GM21390 (cell line): ENCODE measurements around the gene FAM110C.
A peak's percentile ranks its signal among the peaks of the same experiment; 100 is the strongest.
"Not testable (repeated sequence)": the region's sequence is repeated elsewhere in the genome, so short reads cannot be mapped to it uniquely, and the experiment has no call there.

Experiments
- ATAC-seq: cut with Tn5 transposase; IDR thresholded peaks from one replicate; pipeline ENCODE4 v1.9.1; 2021; ENCODE audit not compliant: unreplicated experiment

The FAM110C gene

DNA sequence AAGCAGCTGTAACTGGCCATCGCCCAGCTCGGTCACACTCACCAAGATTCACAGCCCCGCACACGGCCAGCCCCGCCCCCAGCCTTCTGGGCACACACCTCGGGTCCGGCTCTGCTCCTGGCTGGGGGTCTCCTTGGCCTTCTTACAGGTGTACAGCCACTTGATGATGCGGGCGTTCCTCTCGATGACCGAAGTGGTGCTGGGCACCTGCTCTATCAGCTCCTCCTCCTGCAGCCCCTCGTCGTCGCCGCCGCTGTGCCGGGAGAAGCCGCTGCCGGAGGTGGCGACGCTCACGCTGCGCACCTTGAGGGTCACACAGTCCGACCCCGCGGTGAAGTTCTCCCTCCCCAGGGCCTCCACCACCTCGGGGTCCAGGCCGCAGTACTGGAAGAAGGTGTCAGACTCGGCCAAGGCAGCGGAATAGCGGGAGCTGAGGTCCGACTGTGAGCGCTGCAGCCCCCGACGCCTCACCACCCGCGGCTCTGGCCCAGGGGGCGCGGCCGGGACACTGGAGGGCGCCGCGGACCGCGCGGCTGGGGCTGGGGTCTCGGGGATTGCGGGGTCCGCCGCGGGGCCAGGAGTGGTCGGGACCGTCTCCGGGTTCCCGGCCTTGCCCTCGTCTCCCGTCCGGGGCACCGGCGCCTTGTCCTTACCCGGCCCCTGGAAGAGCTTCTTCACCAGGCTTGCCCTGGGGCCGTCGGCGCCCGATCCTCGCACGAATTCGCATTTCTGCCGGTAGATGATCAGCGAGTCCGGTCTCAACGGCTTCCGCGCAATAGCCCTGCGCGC is 769 bp downstream of the FAM110C start:
- no peak for ATAC-seq

DNA sequence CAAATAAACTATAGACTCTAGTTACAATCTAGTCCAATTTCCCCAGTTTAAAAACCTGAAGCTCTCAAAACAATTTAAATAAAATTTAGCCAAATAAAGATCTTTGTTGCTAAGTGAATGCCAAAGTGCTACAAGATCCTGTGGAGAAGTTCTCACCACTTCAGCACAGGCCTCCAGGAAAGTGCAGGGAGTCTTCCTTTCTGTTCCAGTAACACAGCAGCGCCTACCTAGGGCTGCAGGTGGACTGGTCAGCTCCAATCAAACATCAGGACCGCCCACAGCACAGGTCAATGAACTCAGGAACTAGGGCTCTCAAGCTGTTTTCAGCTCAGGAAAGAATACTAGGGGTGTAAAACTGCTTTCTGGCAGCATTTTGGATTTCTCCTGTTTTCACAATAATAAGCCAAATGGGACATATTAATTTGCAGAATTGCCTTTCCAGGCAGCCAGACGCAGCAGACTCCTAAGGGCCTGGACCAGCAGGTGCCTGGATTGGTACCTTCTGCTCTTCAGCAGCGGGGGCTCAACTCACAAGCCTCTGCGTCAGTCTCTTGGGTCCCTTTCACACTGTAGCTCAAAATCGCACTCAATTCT is 1.5 kb downstream of the FAM110C start:
- ATAC-seq: no peak

DNA sequence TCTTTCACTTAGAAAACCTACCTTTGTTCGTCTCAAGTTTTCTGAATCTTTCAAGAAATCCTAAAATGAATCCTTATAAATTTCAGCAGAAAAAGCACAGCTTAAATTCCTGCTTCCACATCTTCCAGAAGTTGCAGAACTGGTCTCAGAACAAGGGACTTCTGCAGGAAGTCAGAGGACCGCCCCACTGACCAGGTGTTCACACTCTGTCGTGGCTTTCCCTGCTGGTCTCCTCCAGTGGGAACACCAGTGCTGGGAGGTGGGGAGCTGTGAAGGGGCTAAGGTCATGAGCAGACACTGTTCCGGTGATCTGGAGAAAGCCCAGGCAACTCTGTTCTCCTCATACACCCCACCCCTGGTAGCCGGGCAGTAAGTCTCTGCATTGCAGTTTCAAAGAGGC is 3.5 kb downstream of the FAM110C start:
- no peak for ATAC-seq

DNA sequence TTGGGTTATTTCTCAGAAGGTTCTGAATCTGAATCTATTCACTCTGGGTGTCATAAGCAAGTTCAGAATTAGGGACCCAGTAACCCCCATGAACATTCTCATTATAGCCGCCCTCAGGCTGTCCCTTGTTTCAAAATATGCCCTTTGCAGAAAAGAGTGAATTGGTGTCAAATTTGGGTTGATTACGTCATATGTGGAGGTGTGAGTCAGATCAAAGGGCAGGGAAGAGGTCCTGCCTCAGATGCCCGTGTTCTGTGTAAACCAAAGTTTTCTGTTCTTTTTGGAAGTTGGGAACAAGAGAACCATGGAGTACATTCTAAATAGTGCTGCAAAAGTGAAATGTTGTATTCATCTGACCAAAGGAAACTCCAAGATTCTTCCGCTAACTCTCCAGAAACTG is 5.8 kb downstream of the FAM110C start:
- no peak for ATAC-seq

DNA sequence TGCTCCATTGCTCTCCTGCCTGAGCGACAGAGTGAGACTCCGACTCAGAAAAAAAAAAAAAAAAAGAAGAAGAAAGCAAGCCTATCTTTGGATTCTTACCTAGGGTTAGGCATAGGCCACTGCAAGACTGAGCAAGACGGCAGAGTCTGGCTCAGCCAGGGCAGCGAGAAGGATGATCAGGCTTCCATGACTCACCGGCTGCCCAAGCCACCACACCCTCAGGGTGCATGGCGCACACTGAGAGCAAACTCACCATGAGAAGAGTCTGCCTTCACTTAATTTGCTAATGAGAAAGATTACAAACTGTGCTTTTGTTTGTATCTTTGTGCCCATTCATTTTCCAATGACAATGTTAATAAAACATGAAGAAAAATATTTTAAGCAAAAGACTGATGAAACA is 8.2 kb downstream of the FAM110C start:
- no peak for ATAC-seq

DNA sequence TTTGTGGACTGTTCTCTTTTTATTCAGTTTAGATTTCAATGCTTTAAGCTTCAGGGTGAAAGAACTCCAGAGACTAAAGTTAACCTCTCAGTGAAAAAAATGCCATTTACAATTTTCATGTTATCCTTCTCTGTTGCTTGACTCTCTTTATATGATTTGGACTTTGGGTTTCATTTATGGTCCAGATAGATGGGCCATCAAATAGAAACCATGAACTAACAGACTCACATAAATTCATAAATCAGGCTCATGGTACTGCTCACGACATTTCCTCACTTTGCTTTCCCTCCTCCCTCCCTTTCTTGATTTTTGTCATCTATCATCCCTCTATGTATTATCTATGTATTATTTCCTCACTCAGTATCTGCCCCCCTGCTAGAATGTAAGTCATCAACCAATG is 10.0 kb downstream of the FAM110C start:
- ATAC-seq: no peak

DNA sequence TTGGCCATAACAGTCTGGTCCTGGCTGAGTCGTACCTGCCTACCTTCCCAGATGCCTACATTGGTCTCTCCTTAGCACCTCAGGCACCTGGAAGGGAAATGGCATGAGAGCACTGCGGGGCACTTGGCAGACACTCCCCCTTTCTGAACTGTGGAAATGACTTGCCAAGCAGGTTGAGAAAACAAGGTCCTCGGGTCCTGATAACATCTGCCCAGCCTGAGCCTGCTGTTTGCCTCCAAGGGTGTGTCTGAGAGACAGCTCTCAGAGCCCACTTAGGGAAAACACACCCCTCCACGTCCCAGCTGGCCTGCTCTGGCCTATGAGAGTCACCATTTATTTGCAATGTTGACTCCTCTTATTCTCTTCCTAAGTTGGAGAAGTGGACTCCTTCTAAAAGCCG is 10.5 kb downstream of the FAM110C start:
- no peak for ATAC-seq

DNA sequence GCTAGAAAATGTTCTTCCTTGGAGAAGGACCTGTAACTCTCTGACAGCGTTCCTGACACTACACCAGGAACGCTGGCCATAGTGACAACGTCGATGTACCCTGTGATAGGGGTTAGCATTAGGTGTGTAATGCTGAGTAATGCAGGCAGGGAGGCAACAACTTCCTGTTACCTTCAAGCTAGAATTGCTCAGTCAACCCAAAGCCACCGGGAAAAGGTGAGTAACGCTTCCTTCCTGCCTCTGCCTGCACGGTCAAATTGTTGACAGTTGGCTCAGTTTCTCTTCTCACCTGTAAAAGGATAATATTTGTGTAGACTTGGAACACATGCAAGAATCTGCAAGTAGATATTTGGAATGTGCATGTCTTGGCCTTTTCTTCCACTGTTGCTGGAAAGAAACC is 12.7 kb downstream of the FAM110C start:
- no peak for ATAC-seq

DNA sequence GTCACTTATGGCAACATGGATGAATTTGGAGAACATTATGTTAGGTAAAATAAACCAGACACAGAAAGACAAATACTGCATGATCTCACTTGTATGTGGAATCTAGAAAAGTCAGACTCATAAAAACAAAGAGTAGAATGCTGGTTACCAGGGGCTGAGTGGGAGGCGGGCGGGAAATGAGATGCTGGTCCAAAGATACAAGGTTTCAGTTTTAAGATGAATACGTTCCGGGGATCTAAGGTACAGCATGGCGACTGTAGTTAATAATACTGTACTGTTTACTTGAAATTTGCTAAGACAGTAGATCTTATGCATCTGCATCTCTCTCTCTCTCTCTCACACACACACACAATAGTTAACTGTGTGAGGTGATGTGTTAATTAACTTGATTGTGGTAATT is 14.2 kb downstream of the FAM110C start:
- no peak for ATAC-seq

DNA sequence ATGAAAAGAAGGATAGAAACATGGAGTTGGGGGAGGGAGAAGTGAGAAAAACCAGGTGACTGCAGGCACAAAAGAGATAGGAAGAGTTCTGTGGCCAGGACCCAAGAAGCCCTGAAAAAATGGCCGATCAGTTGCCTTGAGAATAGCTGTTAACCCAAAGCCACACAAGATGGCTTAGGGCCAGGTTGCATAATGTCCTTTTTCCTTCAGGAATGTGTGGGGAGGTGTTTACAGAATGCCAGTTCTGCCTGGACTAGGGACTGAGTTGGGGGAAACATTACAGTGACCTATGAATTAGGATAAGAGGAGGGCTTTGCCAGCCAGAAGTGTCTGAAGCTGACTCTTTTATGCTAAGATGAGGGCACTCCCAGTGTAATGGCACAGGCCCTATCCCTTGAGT is 17.1 kb downstream of the FAM110C start:
- no peak for ATAC-seq

DNA sequence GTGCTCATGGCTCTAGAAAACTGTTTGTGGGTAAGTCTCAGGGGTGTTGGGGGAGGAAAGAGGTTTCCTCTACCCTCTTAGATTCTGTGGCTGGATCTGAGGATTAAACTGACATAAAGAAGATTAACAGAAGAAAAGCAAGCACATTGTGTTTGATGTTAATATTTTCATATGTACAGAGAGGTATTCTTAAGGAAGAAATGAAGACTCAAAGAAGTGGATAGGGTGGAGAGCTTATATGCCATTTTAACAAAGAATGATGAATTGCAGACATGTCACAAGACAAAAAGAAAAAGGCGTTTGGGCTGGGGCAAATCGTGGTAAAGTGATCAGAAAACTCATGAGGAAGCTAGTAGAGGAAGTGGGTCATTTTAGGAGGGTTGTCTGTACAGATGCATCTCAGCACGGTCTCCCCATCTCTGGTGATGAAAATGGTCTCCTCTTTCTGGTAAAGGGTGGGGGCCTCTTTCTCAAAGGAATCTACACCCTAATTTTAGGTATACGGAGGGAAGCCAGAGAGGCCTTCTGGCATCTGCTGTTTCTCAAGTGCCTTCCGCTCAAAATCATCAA is 17.8 kb downstream of the FAM110C start:
- no peak for ATAC-seq

DNA sequence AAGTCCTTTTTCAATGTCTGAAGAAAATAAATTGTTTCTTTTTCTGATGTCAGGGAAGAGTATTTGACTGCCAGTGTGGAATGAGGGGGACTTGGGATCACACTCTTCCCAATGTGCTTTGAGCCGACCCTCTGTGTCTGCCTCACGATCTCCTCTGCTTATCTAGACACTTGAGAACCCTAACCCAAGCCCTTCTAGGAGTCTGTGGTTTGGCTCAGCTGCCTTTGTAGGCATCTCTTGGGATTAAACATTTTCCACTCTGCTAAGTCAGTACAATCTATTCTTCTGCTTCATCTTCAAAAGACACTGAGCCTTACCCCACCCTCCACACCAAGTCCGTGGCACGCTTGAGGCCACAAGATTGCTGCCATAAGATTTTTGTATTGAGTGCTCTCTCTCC is 19.4 kb downstream of the FAM110C start:
- ATAC-seq: no peak

DNA sequence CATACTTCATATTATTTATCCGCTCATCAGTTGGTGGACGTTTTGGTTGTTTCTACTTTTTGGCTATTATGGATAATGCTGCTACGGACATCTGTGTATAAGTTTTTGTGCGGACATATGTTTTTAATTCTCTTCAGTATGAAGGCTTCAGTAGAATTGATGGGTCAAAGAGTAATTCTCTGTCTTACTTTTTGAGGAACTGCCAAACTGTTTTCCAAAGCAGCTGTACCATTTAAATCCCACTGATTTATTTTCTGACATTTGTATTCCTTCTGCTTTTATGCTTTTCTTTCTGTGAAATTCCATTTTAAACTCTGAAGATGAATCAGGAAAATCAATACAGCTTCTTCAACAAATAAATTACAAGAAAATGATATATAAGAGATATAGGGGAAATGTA is 20.8 kb downstream of the FAM110C start:
- no peak for ATAC-seq

DNA sequence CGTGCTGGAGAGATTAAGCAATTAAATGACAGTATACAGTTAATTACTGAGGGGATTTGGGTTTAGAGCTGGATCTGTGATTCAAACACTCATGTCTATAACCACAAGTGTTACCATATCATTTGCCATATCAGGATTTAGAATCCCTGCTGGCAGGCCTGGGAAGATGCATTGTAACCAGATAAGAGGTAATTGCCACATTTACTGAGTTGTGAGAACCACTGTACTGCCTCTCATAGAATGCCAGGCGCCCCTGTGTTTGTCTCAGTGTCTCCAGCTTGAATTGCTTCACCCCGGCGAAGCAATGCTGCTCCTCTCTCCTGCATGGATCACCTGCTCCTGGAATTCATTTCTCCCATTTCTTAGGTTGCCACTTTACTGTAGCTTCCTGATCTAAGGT is 21.7 kb downstream of the FAM110C start:
- ATAC-seq: not testable (repeated sequence)

DNA sequence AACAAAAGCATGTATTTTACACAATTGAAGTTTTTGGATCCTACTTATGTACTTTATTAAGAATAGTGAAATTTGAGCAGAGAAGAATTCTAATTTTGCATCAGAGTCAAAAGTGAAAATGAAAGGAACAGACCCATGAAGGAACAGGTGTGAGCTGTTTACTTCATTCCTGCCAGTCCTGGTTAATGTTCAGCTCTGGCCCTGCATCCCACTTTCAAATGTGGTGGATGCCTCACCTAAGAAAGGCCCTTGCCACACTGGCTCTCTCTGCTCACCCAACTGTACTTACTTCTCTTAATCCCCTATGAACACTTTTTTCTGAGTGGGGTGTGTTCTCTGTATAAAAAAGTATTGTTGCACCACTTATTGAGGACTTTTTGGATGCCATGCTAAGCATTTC is 22.2 kb downstream of the FAM110C start:
- ATAC-seq: peak; percentile 90

DNA sequence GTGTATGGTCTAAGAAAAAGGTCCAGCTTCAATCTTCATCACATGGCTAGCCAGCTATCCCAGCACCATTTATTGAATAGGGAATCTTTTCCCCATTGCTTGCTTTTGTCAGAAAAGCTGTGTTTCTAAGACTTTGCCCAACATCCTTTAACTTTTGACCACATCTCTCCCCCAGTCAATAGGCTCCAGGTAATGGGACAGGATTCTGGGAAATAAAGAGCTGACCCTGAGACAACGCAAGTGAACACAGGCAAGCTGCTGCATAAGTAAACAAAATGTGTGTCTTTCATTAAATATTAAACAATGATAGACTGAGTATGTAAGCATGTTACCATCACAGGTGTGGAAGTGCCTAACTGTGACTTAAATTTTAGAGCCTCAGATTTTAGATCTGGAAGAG is 23.0 kb downstream of the FAM110C start:
- ATAC-seq: no peak

DNA sequence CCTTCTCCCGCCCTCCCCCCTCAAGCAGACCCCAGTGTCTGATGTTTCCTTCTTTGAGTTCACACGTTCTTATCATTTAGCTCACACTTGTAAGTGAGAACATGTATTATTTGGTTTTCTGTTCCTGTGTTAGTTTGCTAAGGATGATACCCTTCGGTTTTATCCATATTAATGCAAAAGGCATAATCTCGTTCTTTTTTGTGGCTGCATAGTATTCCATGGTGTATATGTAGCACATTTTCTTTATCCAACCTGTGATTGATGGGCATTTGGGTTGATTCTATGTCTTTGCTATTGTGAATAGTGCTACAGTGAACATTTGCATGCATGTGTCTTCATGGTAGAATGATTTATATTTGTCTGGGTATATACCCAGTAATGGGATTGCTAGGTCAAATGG is 24.1 kb downstream of the FAM110C start:
- not testable (repeated sequence) for ATAC-seq

DNA sequence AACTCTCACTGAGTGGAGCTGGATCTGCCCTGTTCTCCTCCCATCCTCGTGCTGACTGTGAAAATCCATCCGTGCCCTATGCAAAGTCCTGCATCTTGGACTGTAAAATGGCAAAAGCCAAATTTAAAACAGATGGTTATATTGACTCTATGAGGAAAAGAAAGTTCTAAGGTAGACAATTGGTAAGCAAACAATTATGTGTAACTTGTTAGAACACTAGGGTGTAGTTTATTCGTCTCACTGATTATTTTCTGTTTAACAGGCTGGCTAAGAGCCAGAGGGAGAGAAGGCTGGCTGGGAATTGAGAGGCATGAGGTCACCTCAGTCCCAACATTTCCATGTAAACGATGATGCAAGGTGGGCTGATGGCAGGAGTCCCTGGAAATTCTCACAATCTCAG is 26.0 kb downstream of the FAM110C start:
- not testable (repeated sequence) for ATAC-seq

DNA sequence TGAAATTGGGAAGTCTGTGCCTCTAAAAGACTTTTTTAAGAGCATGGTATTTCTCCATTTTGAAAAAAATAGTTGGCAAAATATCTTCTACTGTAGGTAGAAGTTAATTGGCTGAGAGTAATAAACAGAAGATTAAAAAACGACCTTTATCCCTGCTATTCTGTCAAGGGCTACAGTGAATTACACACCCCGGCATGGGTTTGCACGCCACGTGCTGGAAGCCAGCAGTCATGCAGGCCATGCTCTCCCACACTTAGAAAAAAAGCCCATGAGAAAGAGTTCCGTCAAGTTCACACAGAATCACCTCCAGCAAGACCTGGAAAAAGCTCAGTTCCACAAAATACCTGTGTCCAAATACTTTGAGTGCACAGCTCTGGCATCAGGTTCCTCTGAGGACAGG is 26.8 kb downstream of the FAM110C start:
- ATAC-seq: no peak

DNA sequence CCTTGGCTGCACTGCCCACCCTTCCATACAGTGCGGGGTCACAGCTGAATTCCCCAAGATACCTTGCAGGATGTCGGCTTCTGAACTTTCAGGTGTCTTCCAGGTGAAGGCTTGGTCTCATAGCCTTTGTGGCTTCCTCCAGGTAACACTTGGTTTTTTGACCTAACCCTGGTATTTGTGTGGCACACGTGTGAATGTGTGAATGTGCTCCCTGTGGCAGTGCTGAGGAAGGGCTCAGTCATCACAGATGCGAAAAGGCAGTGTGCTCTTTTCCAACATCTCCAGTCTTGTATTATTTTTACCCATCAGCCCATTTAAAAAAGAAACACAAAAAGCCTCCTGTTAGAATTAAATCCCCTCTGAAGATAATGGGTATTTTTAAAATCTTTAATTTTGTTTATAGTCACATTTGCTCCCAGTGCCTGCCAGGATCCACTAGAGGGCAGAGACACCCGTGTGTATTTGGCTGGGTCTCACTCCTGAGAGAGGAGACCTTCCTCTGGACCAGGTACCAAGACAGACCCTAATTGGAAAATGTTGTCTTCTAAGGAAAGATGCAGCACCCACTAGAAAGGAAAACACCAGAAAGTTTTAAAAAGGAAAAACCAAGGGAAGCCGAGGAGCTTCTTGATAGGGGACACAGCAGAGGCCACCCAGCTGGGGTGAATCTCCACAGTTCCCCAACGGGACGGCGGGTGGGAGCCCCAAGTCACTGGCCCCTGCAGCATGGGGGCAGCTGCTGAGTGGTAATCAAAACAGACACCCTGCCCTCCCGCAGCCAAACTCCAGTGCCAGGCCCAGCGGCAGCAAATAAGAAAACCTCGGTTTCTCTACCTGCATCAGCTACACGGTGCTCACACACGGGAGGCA is 27.7 kb downstream of the FAM110C start:
- ATAC-seq: no peak

DNA sequence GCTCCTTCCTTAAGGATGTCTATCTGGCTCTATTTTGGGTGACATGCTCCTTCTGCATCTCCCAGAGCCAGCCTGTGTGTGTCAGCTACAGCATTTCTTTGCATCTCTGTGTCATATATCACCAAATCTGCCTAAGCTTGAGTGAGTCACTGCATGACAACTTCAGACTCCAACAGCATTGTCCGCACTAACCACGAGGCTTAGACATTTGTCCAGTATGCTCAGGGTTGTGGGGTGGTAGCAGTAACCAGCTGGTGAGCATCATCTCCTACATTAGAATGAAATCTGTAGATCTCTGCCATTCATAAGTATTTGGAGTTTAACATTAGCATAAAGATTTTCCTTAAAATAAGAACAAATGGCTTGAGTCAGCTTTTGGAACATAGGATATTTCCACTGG is 30.4 kb downstream of the FAM110C start:
- not testable (repeated sequence) for ATAC-seq
